HCT116 (cell line): Measurements from ENCODE around the gene ZBTB7C. TPM values are rescaled to one million over a fixed set of nuclear protein-coding genes. Genes with fewer than 3 reads are reported as not detected.

ENCODE experiments used
- ATAC-seq: fragments of 200-7000 bp; cut with Tn5 transposase; 2 replicates; pipeline ENCODE4 v1.9.1; 2020; ENCODE audit warnings: mild to moderate bottlenecking, moderate library complexity
- BruUV-seq: library from RNA; stranded (reverse); fragments of 400-500 nt; replicated peaks from 2 replicates; lab custom pipeline; 2021; lab: Mats Ljungman, UMichigan
- CTCF ChIA-PET: fragments of 300-600 bp; sonication (Branson Sonifier 250); formaldehyde crosslinking; loops from one replicate; lab custom pipeline; 2021; ENCODE audit warnings: antibody characterized with exemption; lab: Charles Lee
- POLR2A ChIA-PET: fragments of 300-600, 350-600 bp; sonication (Branson Sonifier 250); formaldehyde crosslinking; loops from one replicate; lab custom pipeline; 2021; ENCODE audit warnings: antibody characterized with exemption; lab: Charles Lee
- RAD21 ChIA-PET, 2 experiments: fragments of 300-600 bp; sonication (Branson Sonifier 250); formaldehyde crosslinking; loops; one replicate each; lab custom pipeline; 2023; ENCODE audit warnings: low total read pairs in 2 of 2; ENCODE audit not compliant: uncharacterized antibody in 2 of 2, unreplicated experiment in 2 of 2, low non-redundant PET in 1 of 2; lab: Charles Lee
- DNase-seq: peaks from one replicate; pipeline ENCODE4 v3.0.0-alpha.2; 2010; ENCODE audit warnings: low read depth, low spot score
- H2AFZ ChIP-seq: fragments of 200-600 bp; shearing (Covaris generic), sonication (generic); 2 replicates; pipeline ENCODE4 v1.6.1; 2017; ENCODE audit warnings: low read depth, mixed run types, mixed read lengths, antibody characterized with exemption, low read length; ENCODE audit not compliant: poor library complexity, severe bottlenecking
- H3K27ac ChIP-seq: 2 replicates; pipeline ENCODE4 v1.5.1; 2012; ENCODE audit warnings: low read depth, low read length
- H3K27me3 ChIP-seq: fragments of 200-600 bp; sonication (generic); 2 replicates; pipeline ENCODE4 v1.6.1; 2016; ENCODE audit warnings: mixed run types, low read length, mixed read lengths; ENCODE audit not compliant: insufficient read depth
- H3K36me3 ChIP-seq, 2 experiments: fragments of 200-500 bp in 1 of 2; fragments of 200-600 bp in 1 of 2; sonication (Bioruptor generic) in 1 of 2; sonication (generic) in 1 of 2; 2 replicates each; pipeline versions ENCODE4 v1.5.1 to v1.6.1; 2014 to 2016; ENCODE audit warnings: low read length in 2 of 2, inconsistent platforms in 1 of 2, mixed read lengths in 1 of 2, mixed run types in 1 of 2; ENCODE audit not compliant: insufficient read depth in 2 of 2, control insufficient read depth in 1 of 2
- H3K4me1 ChIP-seq, 2 experiments: fragments of 200-600 bp in 1 of 2; sonication (generic) in 1 of 2; 2 replicates each; pipeline versions ENCODE4 v1.5.1 to v1.6.1; 2012 to 2017; ENCODE audit warnings: low read length in 2 of 2, inconsistent platforms in 1 of 2, mild to moderate bottlenecking in 1 of 2, mixed read lengths in 1 of 2, mixed run types in 1 of 2, moderate library complexity in 1 of 2; ENCODE audit not compliant: insufficient read depth in 2 of 2, control insufficient read depth in 1 of 2
- H3K4me2 ChIP-seq: fragments of 200-600 bp; sonication (generic); 2 replicates; pipeline ENCODE4 v1.6.1; 2017; ENCODE audit warnings: mixed run types, low read length, mixed read lengths
- H3K4me3 ChIP-seq, 2 experiments: fragments of 200-600 bp in 1 of 2; sonication (generic) in 1 of 2; replicated peaks in 1 of 2; 2 replicates each; pipeline ENCODE4 v1.5.1; 2011 to 2016; ENCODE audit warnings: low read length in 2 of 2, control low read depth in 1 of 2, low read depth in 1 of 2, mild to moderate bottlenecking in 1 of 2, mixed read lengths in 1 of 2, mixed run types in 1 of 2
- H3K79me2 ChIP-seq: fragments of 200-600 bp; sonication (generic); 2 replicates; pipeline ENCODE4 v1.6.1; 2017; ENCODE audit warnings: mild to moderate bottlenecking, mixed run types, low read length, moderate library complexity, mixed read lengths; ENCODE audit not compliant: insufficient read depth
- H3K9ac ChIP-seq: fragments of 200-600 bp; sonication (generic); 2 replicates; pipeline ENCODE4 v1.6.1; 2016; ENCODE audit warnings: low read length, mixed read lengths
- H3K9me2 ChIP-seq: fragments of 200-600 bp; sonication (generic), shearing (Covaris generic); 2 replicates; pipeline ENCODE4 v1.6.1; 2017; ENCODE audit warnings: mixed run types, mild to moderate bottlenecking, moderate library complexity; ENCODE audit not compliant: insufficient read depth
- H3K9me3 ChIP-seq, 2 experiments: fragments of 200-500 bp in 1 of 2; fragments of 200-600 bp in 1 of 2; sonication (Bioruptor generic) in 1 of 2; sonication (generic) in 1 of 2; 2 replicates each; pipeline ENCODE4 v1.6.1; 2014 to 2017; ENCODE audit warnings: low read length in 2 of 2, mixed read lengths in 2 of 2, inconsistent platforms in 1 of 2, low read depth in 1 of 2, mild to moderate bottlenecking in 1 of 2, mixed run types in 1 of 2, moderate library complexity in 1 of 2; ENCODE audit not compliant: control insufficient read depth in 1 of 2, insufficient read depth in 1 of 2
- H4K20me1 ChIP-seq: fragments of 200-600 bp; sonication (generic), shearing (Covaris generic); 2 replicates; pipeline ENCODE4 v1.6.1; 2017; ENCODE audit warnings: mixed run types, mild to moderate bottlenecking, moderate library complexity; ENCODE audit not compliant: insufficient read depth
- ELF1 ChIP-seq: IDR thresholded peaks from 2 replicates; pipeline ENCODE4 v1.6.1; 2012; ENCODE audit warnings: low read depth, borderline replicate concordance
- EZH2phosphoT487 ChIP-seq: fragments of 200-600 bp; IDR thresholded peaks from 2 replicates; pipeline ENCODE4 v1.6.1; 2018; ENCODE audit warnings: antibody characterized with exemption, borderline replicate concordance
- JUND ChIP-seq: IDR thresholded peaks from 2 replicates; pipeline ENCODE4 v1.6.1; 2012
- POLR2AphosphoS5 ChIP-seq: IDR thresholded peaks from 2 replicates; pipeline ENCODE4 v1.6.1; 2011; ENCODE audit warnings: mild to moderate bottlenecking, low read depth, low read length, moderate library complexity
- RAD21 ChIP-seq: IDR thresholded peaks from 2 replicates; pipeline ENCODE4 v1.6.1; 2012; ENCODE audit warnings: low read depth, mild to moderate bottlenecking
- SIN3A ChIP-seq: IDR thresholded peaks from 2 replicates; pipeline ENCODE4 v1.6.1; 2012; ENCODE audit warnings: low read depth
- SP1 ChIP-seq: IDR thresholded peaks from 2 replicates; pipeline ENCODE4 v1.6.1; 2012; ENCODE audit warnings: low read depth
- TCF7L2 ChIP-seq: IDR thresholded peaks from 2 replicates; pipeline ENCODE4 v1.7.0; 2011; ENCODE audit warnings: borderline replicate concordance, inconsistent platforms; ENCODE audit not compliant: insufficient read depth, insufficient read length; ENCODE audit errors: extremely low read depth
- YY1 ChIP-seq: IDR thresholded peaks from 2 replicates; pipeline ENCODE4 v1.6.1; 2011; ENCODE audit warnings: low read length, low read depth, moderate library complexity, mild to moderate bottlenecking; ENCODE audit not compliant: insufficient replicate concordance; ENCODE audit errors: extremely low read depth
- ZFX ChIP-seq: fragments of 450-650 bp; IDR thresholded peaks from 2 replicates; pipeline ENCODE4 v1.6.1; 2017
- intact Hi-C: fragments of 100-400 bp; cut with micrococcal nuclease; formaldehyde crosslinking; loops from 2 replicates; pipeline ENCODE4 v1.10.0; 2022
- total RNA-seq: library from RNA; stranded (reverse); gene quantifications from one replicate; pipeline ENCODE4 v1.2.1, GENCODE V29; 2021; ENCODE audit not compliant: unreplicated experiment
- TF ChIP-seq, protein P1 (sequence below): IDR thresholded peaks from 2 replicates; pipeline ENCODE4 v1.6.1; 2012
- TF ChIP-seq, protein P2 (sequence below): IDR thresholded peaks from 2 replicates; pipeline ENCODE4 v1.6.1; 2012
- TF ChIP-seq, protein P3 (sequence below), 3 experiments: fragments of 200-600 bp in 1 of 3; sonication (generic) in 1 of 3; IDR thresholded peaks in 2 of 3; conservative IDR thresholded peaks in 1 of 3; 2 replicates each; pipeline ENCODE4 v1.5.1; 2012 to 2017; ENCODE audit warnings: low read depth in 2 of 3, low read length in 2 of 3, antibody characterized with exemption in 1 of 3, borderline replicate concordance in 1 of 3, control low read depth in 1 of 3, mild to moderate bottlenecking in 1 of 3, mixed read lengths in 1 of 3, mixed run types in 1 of 3, moderate library complexity in 1 of 3; ENCODE audit not compliant: insufficient read depth in 1 of 3
- TF ChIP-seq, protein P4 (sequence below): IDR thresholded peaks from 2 replicates; pipeline ENCODE4 v1.6.1; 2011; ENCODE audit warnings: mild to moderate bottlenecking, low read length, moderate library complexity; ENCODE audit not compliant: insufficient replicate concordance; ENCODE audit errors: extremely low read depth
- TF ChIP-seq, protein P5 (sequence below): IDR thresholded peaks from 2 replicates; pipeline ENCODE4 v1.6.1; 2012; ENCODE audit warnings: low read depth

ZBTB7C gene
- total RNA-seq, 1 experiment from 2014 or later: 0.37 TPM

DNA sequence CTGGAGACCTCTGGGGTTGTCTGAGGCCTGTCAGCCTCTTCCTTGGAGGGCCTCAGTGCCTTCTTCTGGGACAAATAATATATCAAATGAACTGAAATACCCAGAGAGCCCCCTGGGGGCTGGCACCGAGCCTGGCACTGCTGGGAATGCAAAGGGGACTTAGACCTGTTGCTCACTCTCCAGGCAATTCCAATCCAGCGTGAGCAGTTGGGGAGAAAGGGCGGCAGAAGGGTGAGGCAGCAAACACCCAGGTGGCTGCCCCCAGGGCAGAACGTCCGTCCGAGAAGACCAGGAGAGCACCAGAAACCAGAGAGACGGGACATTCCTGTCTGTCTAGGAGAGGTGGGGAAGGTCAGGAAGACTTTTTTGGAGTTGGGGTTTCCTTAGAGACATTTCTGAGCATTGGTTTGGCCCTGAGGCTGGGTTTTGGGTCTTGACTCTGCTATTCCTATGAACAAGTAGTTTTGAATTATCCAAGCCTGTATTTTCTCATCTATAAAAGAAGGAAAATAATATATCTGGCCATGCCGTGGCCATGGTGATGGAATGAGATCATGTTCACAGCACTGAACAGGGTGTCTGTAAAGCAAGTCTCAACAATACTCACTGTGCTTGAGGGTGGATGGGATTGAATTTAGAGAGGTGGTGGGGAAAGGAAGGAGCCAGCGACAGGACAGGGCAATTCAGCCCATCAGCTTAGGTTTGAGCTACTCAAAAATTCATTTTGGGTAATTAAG is 44.3 kb upstream of the ZBTB7C start (continued):
- no peak for TF ChIP-seq SP1
- TF ChIP-seq ZFX: no peak
- TF ChIP-seq, protein P1, sequence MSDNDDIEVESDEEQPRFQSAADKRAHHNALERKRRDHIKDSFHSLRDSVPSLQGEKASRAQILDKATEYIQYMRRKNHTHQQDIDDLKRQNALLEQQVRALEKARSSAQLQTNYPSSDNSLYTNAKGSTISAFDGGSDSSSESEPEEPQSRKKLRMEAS: no peak
- TF ChIP-seq, all 23 proteins: peak for 0

DNA sequence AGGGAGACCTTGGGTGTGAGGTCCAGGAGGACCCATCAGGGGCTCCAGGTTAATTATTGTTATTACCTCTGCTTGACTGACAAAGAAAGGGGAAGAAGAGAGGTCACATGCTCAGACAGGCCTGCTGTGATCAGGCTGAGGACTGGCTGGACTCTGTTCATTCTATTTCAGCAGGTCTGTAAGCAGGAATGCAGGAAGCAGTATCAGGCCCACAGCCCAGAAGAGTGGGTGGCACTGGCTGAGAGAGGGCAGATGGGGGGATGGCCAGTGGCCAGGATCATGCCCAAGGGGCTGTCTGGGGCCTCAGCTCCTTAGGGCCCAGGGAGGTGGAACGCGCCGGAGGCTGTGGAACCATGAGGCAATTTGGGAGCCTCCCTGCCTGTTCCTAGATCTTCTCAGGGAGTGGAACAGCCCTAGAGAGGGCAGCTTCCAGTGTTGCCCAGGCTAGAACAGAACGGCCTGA is 43.7 kb upstream of the ZBTB7C start:
- H3K9me3 ChIP-seq: no peaks in the 10 kb centered on the region
- ATAC-seq (no peak), DNase-seq (no peak)
- H3K27ac ChIP-seq: no peak overlapping the region
- H4K20me1 ChIP-seq: no peaks in the 10 kb centered on the region
- H3K79me2 ChIP-seq: no peaks in the 10 kb centered on the region
- H2AFZ ChIP-seq: no peak overlapping the region
- POLR2A ChIA-PET: no interaction called here
- no peak overlapping the region for H3K9ac ChIP-seq
- H3K4me1 ChIP-seq: peaks cover 14 to 15% of the 10 kb centered on the region in 2 experiments; a peak in 3 of 4 replicates
- CTCF ChIA-PET: interaction anchor here (1.2 kb wide), 1 partner anchor 415 kb away, joined by 3 read pairs; no protein-coding TSS in a partner anchor
- TF ChIP-seq SIN3A (no peak), JUND (no peak), TCF7L2 (no peak), SP1 (no peak), RAD21 (no peak), EZH2phosphoT487 (no peak), YY1 (no peak), POLR2AphosphoS5 (no peak), ELF1 (no peak)
- TF ChIP-seq, protein P2, sequence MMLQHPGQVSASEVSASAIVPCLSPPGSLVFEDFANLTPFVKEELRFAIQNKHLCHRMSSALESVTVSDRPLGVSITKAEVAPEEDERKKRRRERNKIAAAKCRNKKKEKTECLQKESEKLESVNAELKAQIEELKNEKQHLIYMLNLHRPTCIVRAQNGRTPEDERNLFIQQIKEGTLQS: no peak
- TF ChIP-seq, protein P3, sequence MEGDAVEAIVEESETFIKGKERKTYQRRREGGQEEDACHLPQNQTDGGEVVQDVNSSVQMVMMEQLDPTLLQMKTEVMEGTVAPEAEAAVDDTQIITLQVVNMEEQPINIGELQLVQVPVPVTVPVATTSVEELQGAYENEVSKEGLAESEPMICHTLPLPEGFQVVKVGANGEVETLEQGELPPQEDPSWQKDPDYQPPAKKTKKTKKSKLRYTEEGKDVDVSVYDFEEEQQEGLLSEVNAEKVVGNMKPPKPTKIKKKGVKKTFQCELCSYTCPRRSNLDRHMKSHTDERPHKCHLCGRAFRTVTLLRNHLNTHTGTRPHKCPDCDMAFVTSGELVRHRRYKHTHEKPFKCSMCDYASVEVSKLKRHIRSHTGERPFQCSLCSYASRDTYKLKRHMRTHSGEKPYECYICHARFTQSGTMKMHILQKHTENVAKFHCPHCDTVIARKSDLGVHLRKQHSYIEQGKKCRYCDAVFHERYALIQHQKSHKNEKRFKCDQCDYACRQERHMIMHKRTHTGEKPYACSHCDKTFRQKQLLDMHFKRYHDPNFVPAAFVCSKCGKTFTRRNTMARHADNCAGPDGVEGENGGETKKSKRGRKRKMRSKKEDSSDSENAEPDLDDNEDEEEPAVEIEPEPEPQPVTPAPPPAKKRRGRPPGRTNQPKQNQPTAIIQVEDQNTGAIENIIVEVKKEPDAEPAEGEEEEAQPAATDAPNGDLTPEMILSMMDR (IDR thresholded peaks at IDR 0.05 in 2 of 3, conservative IDR thresholded peaks at IDR 0.05 in 1 of 3; ENCODE audit: borderline replicate concordance in 1 of 3, insufficient read depth in 1 of 3, low read depth in 2 of 3, low read length in 2 of 3): no peak
- TF ChIP-seq, protein P4, sequence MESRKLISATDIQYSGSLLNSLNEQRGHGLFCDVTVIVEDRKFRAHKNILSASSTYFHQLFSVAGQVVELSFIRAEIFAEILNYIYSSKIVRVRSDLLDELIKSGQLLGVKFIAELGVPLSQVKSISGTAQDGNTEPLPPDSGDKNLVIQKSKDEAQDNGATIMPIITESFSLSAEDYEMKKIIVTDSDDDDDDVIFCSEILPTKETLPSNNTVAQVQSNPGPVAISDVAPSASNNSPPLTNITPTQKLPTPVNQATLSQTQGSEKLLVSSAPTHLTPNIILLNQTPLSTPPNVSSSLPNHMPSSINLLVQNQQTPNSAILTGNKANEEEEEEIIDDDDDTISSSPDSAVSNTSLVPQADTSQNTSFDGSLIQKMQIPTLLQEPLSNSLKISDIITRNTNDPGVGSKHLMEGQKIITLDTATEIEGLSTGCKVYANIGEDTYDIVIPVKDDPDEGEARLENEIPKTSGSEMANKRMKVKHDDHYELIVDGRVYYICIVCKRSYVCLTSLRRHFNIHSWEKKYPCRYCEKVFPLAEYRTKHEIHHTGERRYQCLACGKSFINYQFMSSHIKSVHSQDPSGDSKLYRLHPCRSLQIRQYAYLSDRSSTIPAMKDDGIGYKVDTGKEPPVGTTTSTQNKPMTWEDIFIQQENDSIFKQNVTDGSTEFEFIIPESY: no peak
- TF ChIP-seq, protein P5, sequence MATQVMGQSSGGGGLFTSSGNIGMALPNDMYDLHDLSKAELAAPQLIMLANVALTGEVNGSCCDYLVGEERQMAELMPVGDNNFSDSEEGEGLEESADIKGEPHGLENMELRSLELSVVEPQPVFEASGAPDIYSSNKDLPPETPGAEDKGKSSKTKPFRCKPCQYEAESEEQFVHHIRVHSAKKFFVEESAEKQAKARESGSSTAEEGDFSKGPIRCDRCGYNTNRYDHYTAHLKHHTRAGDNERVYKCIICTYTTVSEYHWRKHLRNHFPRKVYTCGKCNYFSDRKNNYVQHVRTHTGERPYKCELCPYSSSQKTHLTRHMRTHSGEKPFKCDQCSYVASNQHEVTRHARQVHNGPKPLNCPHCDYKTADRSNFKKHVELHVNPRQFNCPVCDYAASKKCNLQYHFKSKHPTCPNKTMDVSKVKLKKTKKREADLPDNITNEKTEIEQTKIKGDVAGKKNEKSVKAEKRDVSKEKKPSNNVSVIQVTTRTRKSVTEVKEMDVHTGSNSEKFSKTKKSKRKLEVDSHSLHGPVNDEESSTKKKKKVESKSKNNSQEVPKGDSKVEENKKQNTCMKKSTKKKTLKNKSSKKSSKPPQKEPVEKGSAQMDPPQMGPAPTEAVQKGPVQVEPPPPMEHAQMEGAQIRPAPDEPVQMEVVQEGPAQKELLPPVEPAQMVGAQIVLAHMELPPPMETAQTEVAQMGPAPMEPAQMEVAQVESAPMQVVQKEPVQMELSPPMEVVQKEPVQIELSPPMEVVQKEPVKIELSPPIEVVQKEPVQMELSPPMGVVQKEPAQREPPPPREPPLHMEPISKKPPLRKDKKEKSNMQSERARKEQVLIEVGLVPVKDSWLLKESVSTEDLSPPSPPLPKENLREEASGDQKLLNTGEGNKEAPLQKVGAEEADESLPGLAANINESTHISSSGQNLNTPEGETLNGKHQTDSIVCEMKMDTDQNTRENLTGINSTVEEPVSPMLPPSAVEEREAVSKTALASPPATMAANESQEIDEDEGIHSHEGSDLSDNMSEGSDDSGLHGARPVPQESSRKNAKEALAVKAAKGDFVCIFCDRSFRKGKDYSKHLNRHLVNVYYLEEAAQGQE: no peak
- intact Hi-C loops: no loop called here
- H3K4me2 ChIP-seq: no peak overlapping the region
- no peak overlapping the region for H3K4me3 ChIP-seq
- peaks cover 24% of the 10 kb centered on the region; the same call in 1 of the 2 replicates for H3K27me3 ChIP-seq
- H3K36me3 ChIP-seq: no peaks in the 10 kb centered on the region
- no peaks in the 10 kb centered on the region for H3K9me2 ChIP-seq
- RAD21 ChIA-PET: no interaction called here
- no TSS peak for BruUV-seq
